PC-9 (cell line): ENCODE data around the gene SUN1.

Source experiments
- CTCF ChIP-seq: fragments of 200-600 bp; sonication (generic); conservative IDR thresholded peaks from 2 replicates; pipeline ENCODE4 v1.6.1; 2017; ENCODE audit warnings: mixed run types, antibody characterized with exemption, mild to moderate bottlenecking, moderate library complexity
- EZH2 ChIP-seq: fragments of 200-600 bp; sonication (generic); IDR thresholded peaks from 2 replicates; pipeline ENCODE4 v1.8.0; 2017; ENCODE audit warnings: antibody characterized with exemption, low read depth

GRCh38 chr7:794207-794606, 38.1 kb upstream of the SUN1 start:
- TF ChIP-seq CTCF: no peak
- no peak for TF ChIP-seq EZH2
